GM12891 (cell line): ENCODE results near the gene RALGAPA2.

ENCODE experiments used
- POLR2A ChIP-seq: IDR thresholded peaks from 2 replicates; pipeline ENCODE4 v1.6.1; 2011; ENCODE audit warnings: low read depth, low read length, control low read depth
- POLR2AphosphoS5 ChIP-seq: IDR thresholded peaks from 2 replicates; pipeline ENCODE4 v1.6.1; 2011; ENCODE audit warnings: low read depth, low read length, control low read depth
- SPI1 ChIP-seq: IDR thresholded peaks from 2 replicates; pipeline ENCODE4 v1.6.1; 2011; ENCODE audit warnings: low read depth, low read length, control low read depth
- TAF1 ChIP-seq: IDR thresholded peaks from 2 replicates; pipeline ENCODE4 v1.6.1; 2011; ENCODE audit warnings: low read depth, low read length, control low read depth

DNA sequence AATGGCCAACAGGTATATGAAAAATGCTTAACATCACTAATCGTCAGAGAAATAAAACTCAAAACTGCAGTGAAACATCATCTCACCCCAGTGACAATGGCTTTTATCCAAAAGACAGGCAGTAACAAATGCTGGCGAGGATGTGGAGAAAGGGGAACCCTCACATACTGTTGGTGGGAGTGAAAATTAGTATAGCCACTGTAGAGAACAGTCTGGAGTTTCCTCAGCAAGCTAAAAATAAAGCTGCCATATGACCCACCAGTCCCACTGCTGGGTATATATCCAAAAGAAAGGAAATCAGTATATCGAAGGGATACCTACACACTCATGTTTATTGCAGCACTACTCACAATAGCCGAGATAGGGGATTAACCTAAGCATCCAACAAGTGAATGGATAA, 368.0 kb downstream of the RALGAPA2 start:
- TF ChIP-seq POLR2AphosphoS5 = no peak
- TF ChIP-seq POLR2A = no peak
- TF ChIP-seq TAF1 = no peak
- no peak for TF ChIP-seq SPI1
